ENCODE measurements around the gene PFN1. TPM values are rescaled to one million over a fixed set of nuclear protein-coding genes. Genes with fewer than 3 reads are reported as not detected.
A peak's percentile ranks its signal among the peaks of the same experiment; 100 is the strongest.

The PFN1 gene
- total RNA-seq, 1 donor from 2014 or later: 457 TPM

DNA sequence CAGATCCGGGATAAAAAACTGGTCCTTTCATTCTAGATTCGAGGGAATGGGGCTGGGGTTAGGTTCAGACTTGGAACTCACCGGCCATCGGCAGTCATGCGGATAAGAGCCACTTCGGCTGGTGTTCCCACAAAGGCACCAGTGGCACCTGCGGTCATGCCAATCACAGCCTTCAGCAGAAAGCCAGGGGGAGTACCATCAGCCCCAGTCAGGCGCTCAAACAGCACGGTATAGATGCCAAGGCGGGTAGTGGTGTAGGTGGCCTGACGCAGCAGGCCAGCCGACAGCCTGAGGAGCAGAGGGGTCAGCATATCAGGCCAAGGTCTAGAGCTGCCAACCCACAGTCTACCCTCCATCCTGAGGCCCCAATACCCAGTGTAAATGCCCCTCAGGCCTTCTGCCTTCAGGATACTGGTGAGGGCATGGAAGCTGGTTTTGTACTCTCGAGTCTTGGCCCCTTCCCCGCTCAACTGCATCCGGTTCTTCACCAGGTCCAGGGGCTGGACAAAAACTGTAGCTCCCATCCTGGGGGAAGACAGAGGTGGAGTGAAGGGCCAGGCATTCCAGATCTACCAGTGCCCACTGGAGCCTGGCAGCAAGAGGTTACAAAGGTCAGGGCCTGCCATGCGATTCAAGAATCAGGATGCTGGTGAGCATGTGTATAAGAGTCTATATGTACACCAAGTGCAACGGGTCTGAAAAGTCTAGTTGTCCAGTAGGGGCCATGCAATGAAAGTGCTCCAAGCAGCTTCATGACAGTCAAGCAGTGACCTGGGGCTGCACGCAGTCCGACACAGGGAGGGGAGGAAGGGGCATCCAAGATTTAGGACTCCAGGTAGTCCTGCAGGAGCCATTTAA lies 9.4 kb downstream of the PFN1 start:
- ATAC-seq (no peak), DNase-seq (no peak)
- intact Hi-C loops (cut with DNase I): no loop called here
- Histone ChIP-seq H3K4me3 (peak overlapping the region; percentile 98), H3K27me3 (no peaks in the 10 kb centered on the region), H3K27ac (peak overlapping the region; percentile 91), H3K9me3 (no peaks in the 10 kb centered on the region), H3K4me1 (peaks cover 44% of the 10 kb centered on the region), H3K36me3 (peaks cover 34% of the 10 kb centered on the region)
- TF ChIP-seq CTCF (IDR thresholded peaks at IDR 0.05): no peak

DNA sequence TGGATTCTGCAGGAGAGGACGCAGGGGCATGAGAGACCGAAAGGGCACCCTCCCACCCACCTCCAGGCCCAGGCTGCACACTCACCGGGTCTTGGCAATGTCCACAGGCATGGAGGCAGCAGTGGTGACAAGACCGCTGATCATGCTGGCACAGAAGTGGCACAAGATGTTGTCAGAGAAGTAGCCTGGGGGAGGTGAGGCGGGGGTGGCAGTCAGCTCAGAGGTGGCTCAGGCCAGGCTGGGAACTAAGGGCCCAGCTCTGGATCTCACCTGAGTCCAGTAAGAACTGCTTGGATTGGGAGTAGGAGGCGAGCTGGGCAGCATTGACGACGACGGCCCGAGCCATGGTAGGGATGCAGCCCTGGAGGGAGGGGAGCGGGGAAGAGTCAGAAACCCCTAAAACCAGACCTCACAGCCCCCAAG lies 10.2 kb downstream of the PFN1 start:
- H3K27ac ChIP-seq: no peak overlapping the region
- no peaks in the 10 kb centered on the region for H3K9me3 ChIP-seq
- peaks cover 38% of the 10 kb centered on the region for H3K4me1 ChIP-seq
- DNase-seq: no peak
- peaks cover 26% of the 10 kb centered on the region for H3K36me3 ChIP-seq
- no peak for ATAC-seq
- no peak for TF ChIP-seq CTCF (IDR thresholded peaks at IDR 0.05)
- intact Hi-C loops (cut with DNase I): no loop called here
- no peak overlapping the region for H3K4me3 ChIP-seq
- no peaks in the 10 kb centered on the region for H3K27me3 ChIP-seq

DNA sequence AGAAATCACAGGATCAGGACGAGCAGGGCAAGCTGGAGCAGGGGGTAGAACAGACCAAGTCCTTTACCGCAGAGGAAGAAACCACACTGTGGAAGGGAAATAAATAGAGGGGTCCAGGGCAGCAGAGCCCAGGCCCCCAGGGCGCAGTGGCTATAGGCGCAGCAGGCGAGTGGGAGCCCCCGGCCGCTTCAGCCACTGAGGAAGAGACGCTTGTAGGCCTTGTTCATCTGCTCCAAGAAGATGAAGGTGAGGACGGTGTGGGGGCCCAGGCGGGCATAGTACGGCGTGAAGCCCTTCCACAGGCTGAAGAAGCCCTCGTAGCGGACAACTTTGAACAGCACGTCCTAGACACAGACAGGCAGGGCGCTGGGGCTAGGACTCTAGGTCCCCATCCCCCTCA lies 10.8 kb downstream of the PFN1 start:
- Histone ChIP-seq H3K9me3 (no peaks in the 10 kb centered on the region), H3K4me1 (peaks cover 34% of the 10 kb centered on the region), H3K4me3 (no peak overlapping the region), H3K27ac (no peak overlapping the region), H3K27me3 (no peaks in the 10 kb centered on the region), H3K36me3 (peaks cover 21% of the 10 kb centered on the region)
- intact Hi-C loops (cut with DNase I): no loop called here
- ATAC-seq: no peak
- no peak for TF ChIP-seq CTCF (IDR thresholded peaks at IDR 0.05)
- no peak for DNase-seq

- Histone ChIP-seq H3K27me3 (no peaks in the 10 kb centered on the region), H3K4me3 (no peak overlapping the region), H3K4me1 (peaks cover 24% of the 10 kb centered on the region), H3K36me3 (peaks cover 13% of the 10 kb centered on the region), H3K9me3 (no peaks in the 10 kb centered on the region), H3K27ac (no peak overlapping the region)
- intact Hi-C loops (cut with DNase I): no loop called here
- TF ChIP-seq CTCF (IDR thresholded peaks at IDR 0.05): no peak
- ATAC-seq (no peak), DNase-seq (no peak)
Observed at GRCh38 chr17:4936436-4936835, 11.9 kb downstream of the PFN1 start.

GRCh38 chr17:4935650-4936049 lies 12.7 kb downstream of the PFN1 start:
- Histone ChIP-seq H3K27ac (no peak overlapping the region), H3K4me3 (no peak overlapping the region), H3K9me3 (no peaks in the 10 kb centered on the region), H3K27me3 (no peaks in the 10 kb centered on the region), H3K36me3 (peaks cover 13% of the 10 kb centered on the region), H3K4me1 (peaks cover 17% of the 10 kb centered on the region)
- TF ChIP-seq CTCF (IDR thresholded peaks at IDR 0.05): no peak
- ATAC-seq: no peak
- intact Hi-C loops (cut with DNase I): no loop called here
- DNase-seq: no peak
